ENCODE data around the gene GNAO1. TPM values are rescaled to one million over a fixed set of nuclear protein-coding genes. Genes with fewer than 3 reads are reported as not detected.
A peak's percentile ranks its signal among the peaks of the same experiment; 100 is the strongest.

GNAO1 gene
- total RNA-seq, 2 experiments from 2014 or later: 2.7 TPM

GRCh38 chr16:56350491-56351405, 159.5 kb downstream of the GNAO1 start:
- ChIA-PET POLR2A (no interaction called here), CTCF (no interaction called here)
- Mint-ChIP-seq H3K9me3 (ENCODE audit: insufficient read depth) (no peaks in the 10 kb centered on the region), H3K4me1 (ENCODE audit: low read depth) (peaks cover 4% of the 10 kb centered on the region), H3K36me3 (ENCODE audit: low read depth) (no peaks in the 10 kb centered on the region), H3K27me3 (ENCODE audit: low read depth) (no peaks in the 10 kb centered on the region), H3K4me3 (no peak overlapping the region), H3K27ac (no peak overlapping the region)
- DNase-seq (no peak), ATAC-seq (no peak)

- POLR2A ChIA-PET: no interaction called here
- CTCF ChIA-PET: no interaction called here
- Mint-ChIP-seq H3K27me3 (ENCODE audit: low read depth) (no peaks in the 10 kb centered on the region), H3K36me3 (ENCODE audit: low read depth) (no peaks in the 10 kb centered on the region), H3K4me1 (ENCODE audit: low read depth) (peaks cover 11% of the 10 kb centered on the region), H3K9me3 (ENCODE audit: insufficient read depth) (no peaks in the 10 kb centered on the region), H3K4me3 (no peak overlapping the region), H3K27ac (no peak overlapping the region)
- DNase-seq (no peak), ATAC-seq (no peak)
Measured at GRCh38 chr16:56351481-56351880, 160.2 kb downstream of the GNAO1 start.

- POLR2A ChIA-PET: no interaction called here
- peaks cover 21% of the 10 kb centered on the region for H3K4me1 Mint-ChIP-seq (ENCODE audit: low read depth)
- no peaks in the 10 kb centered on the region for H3K27me3 Mint-ChIP-seq (ENCODE audit: low read depth)
- ATAC-seq: no peak
- no peaks in the 10 kb centered on the region for H3K9me3 Mint-ChIP-seq (ENCODE audit: insufficient read depth)
- no peaks in the 10 kb centered on the region for H3K36me3 Mint-ChIP-seq (ENCODE audit: low read depth)
- H3K4me3 Mint-ChIP-seq: no peak overlapping the region
- no peak overlapping the region for H3K27ac Mint-ChIP-seq
- CTCF ChIA-PET: no interaction called here
- no peak for DNase-seq
Measured at GRCh38 chr16:56352351-56353053, 161.2 kb downstream of the GNAO1 start.

GRCh38 chr16:56353054-56353921, 162.0 kb downstream of the GNAO1 start:
- Mint-ChIP-seq H3K4me3 (no peak overlapping the region), H3K27ac (no peak overlapping the region), H3K36me3 (ENCODE audit: low read depth) (no peaks in the 10 kb centered on the region), H3K4me1 (ENCODE audit: low read depth) (peaks cover 29% of the 10 kb centered on the region), H3K27me3 (ENCODE audit: low read depth) (no peaks in the 10 kb centered on the region), H3K9me3 (ENCODE audit: insufficient read depth) (no peaks in the 10 kb centered on the region)
- DNase-seq (no peak), ATAC-seq (no peak)
- POLR2A ChIA-PET: no interaction called here
- CTCF ChIA-PET: no interaction called here

GRCh38 chr16:56354016-56354415, 162.7 kb downstream of the GNAO1 start:
- Mint-ChIP-seq H3K36me3 (ENCODE audit: low read depth) (no peaks in the 10 kb centered on the region), H3K4me3 (no peak overlapping the region), H3K4me1 (ENCODE audit: low read depth) (peaks cover 35% of the 10 kb centered on the region), H3K27me3 (ENCODE audit: low read depth) (no peaks in the 10 kb centered on the region), H3K9me3 (ENCODE audit: insufficient read depth) (no peaks in the 10 kb centered on the region), H3K27ac (no peak overlapping the region)
- ATAC-seq (no peak), DNase-seq (no peak)
- POLR2A ChIA-PET: no interaction called here
- CTCF ChIA-PET: no interaction called here

- CTCF ChIA-PET: interaction anchor here (1.7 kb wide), 1 partner anchor 410 kb away, joined by 4 read pairs; no protein-coding TSS in a partner anchor
Measured at GRCh38 chr16:56354746-56355145, 163.5 kb downstream of the GNAO1 start.

GRCh38 chr16:56355221-56355620, 163.9 kb downstream of the GNAO1 start:
- ATAC-seq: no peak
- Mint-ChIP-seq H3K4me3 (no peak overlapping the region), H3K4me1 (ENCODE audit: low read depth) (peaks cover 46% of the 10 kb centered on the region), H3K36me3 (ENCODE audit: low read depth) (peaks cover 3% of the 10 kb centered on the region), H3K27ac (no peak overlapping the region), H3K9me3 (ENCODE audit: insufficient read depth) (no peaks in the 10 kb centered on the region), H3K27me3 (ENCODE audit: low read depth) (no peaks in the 10 kb centered on the region)
- DNase-seq: no peak
- POLR2A ChIA-PET: no interaction called here
- CTCF ChIA-PET: interaction anchor here (1.0 to 1.7 kb wide), 3 partner anchors 9 to 411 kb away, joined by 4 to 6 read pairs (median 5); no protein-coding TSS in a partner anchor

More at GRCh38 chr16:56354746-56355145, 163.5 kb downstream of the GNAO1 start:
- POLR2A ChIA-PET: no interaction called here
- peaks cover 42% of the 10 kb centered on the region for H3K4me1 Mint-ChIP-seq (ENCODE audit: low read depth)
- H3K9me3 Mint-ChIP-seq (ENCODE audit: insufficient read depth): no peaks in the 10 kb centered on the region
- no peaks in the 10 kb centered on the region for H3K27me3 Mint-ChIP-seq (ENCODE audit: low read depth)
- no peak overlapping the region for H3K27ac Mint-ChIP-seq
- peaks cover 2% of the 10 kb centered on the region for H3K36me3 Mint-ChIP-seq (ENCODE audit: low read depth)
- ATAC-seq (no peak), DNase-seq (no peak)
- H3K4me3 Mint-ChIP-seq: no peak overlapping the region

GRCh38 chr16:56355786-56356275, 164.5 kb downstream of the GNAO1 start:
- Mint-ChIP-seq H3K9me3 (ENCODE audit: insufficient read depth) (no peaks in the 10 kb centered on the region), H3K36me3 (ENCODE audit: low read depth) (peaks cover 3% of the 10 kb centered on the region), H3K4me3 (peak overlapping the region; percentile 42), H3K27ac (no peak overlapping the region), H3K4me1 (ENCODE audit: low read depth) (peaks cover 46% of the 10 kb centered on the region), H3K27me3 (ENCODE audit: low read depth) (no peaks in the 10 kb centered on the region)
- DNase-seq (no peak), ATAC-seq (no peak)
- POLR2A ChIA-PET: interaction anchor here (0.8 kb wide), 1 partner anchor 373 kb away, joined by 3 read pairs; no protein-coding TSS in a partner anchor
- CTCF ChIA-PET: interaction anchor here (0.6 to 1.7 kb wide), 15 partner anchors 9 to 411 kb away, joined by 3 to 9 read pairs (median 4); no protein-coding TSS in a partner anchor

- Mint-ChIP-seq H3K27me3 (ENCODE audit: low read depth) (no peaks in the 10 kb centered on the region), H3K4me3 (peak overlapping the region; percentile 86), H3K36me3 (ENCODE audit: low read depth) (peaks cover 3% of the 10 kb centered on the region), H3K27ac (peak overlapping the region; percentile 86), H3K9me3 (ENCODE audit: insufficient read depth) (no peaks in the 10 kb centered on the region), H3K4me1 (ENCODE audit: low read depth) (peaks cover 46% of the 10 kb centered on the region)
- ChIA-PET CTCF (interaction anchor here (0.6 to 1.7 kb wide), 19 partner anchors 8 to 412 kb away, joined by 3 to 9 read pairs (median 3); no protein-coding TSS in a partner anchor), POLR2A (interaction anchor here (0.6 to 1.3 kb wide), 4 partner anchors 9 to 373 kb away, joined by 3 to 4 read pairs (median 3); partner anchors contain the start of genes NUDT21 and OGFOD1)
- DNase-seq (peak; percentile 73), ATAC-seq (peak; percentile 87)
Measured at GRCh38 chr16:56356276-56357240, 165.3 kb downstream of the GNAO1 start.

- Mint-ChIP-seq H3K27me3 (ENCODE audit: low read depth) (no peaks in the 10 kb centered on the region), H3K9me3 (ENCODE audit: insufficient read depth) (no peaks in the 10 kb centered on the region), H3K27ac (peak overlapping the region; percentile 86), H3K4me3 (peak overlapping the region; percentile 86), H3K36me3 (ENCODE audit: low read depth) (peaks cover 4% of the 10 kb centered on the region), H3K4me1 (ENCODE audit: low read depth) (peaks cover 46% of the 10 kb centered on the region)
- DNase-seq: no peak
- peak; percentile 13 for ATAC-seq
- ChIA-PET CTCF (interaction anchor here (0.8 to 1.7 kb wide), 5 partner anchors 14 to 122 kb away, joined by 3 to 9 read pairs (median 4); no protein-coding TSS in a partner anchor), POLR2A (interaction anchor here (0.6 to 1.3 kb wide), 2 partner anchors 15 to 94 kb away, joined by 3 to 4 read pairs; partner anchors contain the start of genes NUDT21 and OGFOD1)
Measured at GRCh38 chr16:56357241-56357764, 166.0 kb downstream of the GNAO1 start.
